Fibroblast of skin of scalp (primary cell): ENCODE data around the gene WDR74.
A peak's percentile ranks its signal among the peaks of the same experiment; 100 is the strongest.
"Not testable (repeated sequence)": the region's sequence is repeated elsewhere in the genome, so short reads cannot be mapped to it uniquely, and the experiment has no call there.

ENCODE experiments used
- DNase-seq: peaks from one replicate; pipeline ENCODE4 v3.0.0-alpha.2; 2013

Gene WDR74

DNA sequence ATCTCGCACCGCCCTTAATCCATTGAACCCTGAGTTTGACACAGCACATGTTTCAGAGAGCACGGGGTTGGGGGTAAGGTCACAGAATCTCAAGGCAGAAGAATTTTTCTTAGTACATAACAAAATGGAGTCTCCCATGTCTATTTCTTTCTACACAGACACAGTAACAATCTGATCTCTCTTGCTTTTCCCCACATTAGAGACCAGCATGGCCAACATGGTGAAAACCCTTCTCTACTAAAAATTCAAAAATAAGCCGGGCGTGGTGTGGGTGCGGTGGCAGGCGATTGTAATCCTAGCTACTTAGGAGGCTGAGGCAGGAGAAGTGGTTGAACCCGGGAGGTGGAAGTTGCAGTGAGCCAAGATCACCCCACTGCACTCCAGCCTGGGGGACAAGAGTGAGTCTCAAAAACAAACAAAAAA, 19.9 kb upstream of the WDR74 start:
- not testable (repeated sequence) for DNase-seq

DNA sequence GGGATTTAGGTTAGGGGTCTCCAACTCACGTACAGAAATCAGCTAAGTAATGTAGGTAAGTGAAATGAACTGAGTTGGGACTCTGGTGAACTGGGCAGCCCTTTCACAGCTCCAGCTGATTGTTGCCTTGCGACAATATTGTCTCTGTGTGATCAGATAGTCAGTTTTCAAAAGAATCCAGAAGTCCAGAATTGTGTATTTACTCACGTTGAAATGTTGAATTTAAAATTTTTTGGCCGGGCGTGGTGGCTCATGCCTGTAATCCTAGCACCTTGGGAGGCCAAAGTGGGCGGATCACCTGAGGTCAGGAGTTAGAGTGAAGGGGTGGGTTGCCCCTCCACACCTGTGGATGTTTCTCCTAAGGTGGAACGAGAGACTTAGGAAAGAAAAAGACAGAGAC, 18.8 kb upstream of the WDR74 start:
- no peak for DNase-seq

DNA sequence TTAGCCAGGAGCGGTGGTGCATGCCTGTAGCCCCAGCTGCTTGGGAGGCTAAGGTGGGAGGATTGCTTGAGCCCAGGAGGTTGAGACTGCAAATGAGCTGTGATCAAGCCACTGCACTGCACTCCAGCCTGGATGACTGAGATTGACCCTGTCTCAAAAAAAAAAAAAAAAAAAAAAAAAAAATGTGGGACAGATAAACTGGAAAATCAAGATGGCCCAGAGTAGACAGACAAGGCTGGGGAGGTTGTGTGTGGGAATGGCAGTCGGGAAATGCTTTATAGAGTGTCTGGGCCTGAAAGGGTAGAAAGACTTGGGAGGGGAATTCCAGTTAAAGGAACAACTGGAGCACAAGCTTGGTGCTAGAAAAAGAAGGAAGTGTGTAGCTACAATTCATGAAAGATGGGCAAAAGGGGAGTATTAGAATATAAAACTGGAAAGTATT, 18.2 kb upstream of the WDR74 start:
- no peak for DNase-seq

- no peak for DNase-seq
Observed at GRCh38 chr11:62856333-62856895, 17.0 kb upstream of the WDR74 start.

- peak; percentile 98 for DNase-seq
Observed at GRCh38 chr11:62855571-62856332, 16.4 kb upstream of the WDR74 start.

GRCh38 chr11:62854825-62855570, 15.6 kb upstream of the WDR74 start:
- DNase-seq: no peak

DNA sequence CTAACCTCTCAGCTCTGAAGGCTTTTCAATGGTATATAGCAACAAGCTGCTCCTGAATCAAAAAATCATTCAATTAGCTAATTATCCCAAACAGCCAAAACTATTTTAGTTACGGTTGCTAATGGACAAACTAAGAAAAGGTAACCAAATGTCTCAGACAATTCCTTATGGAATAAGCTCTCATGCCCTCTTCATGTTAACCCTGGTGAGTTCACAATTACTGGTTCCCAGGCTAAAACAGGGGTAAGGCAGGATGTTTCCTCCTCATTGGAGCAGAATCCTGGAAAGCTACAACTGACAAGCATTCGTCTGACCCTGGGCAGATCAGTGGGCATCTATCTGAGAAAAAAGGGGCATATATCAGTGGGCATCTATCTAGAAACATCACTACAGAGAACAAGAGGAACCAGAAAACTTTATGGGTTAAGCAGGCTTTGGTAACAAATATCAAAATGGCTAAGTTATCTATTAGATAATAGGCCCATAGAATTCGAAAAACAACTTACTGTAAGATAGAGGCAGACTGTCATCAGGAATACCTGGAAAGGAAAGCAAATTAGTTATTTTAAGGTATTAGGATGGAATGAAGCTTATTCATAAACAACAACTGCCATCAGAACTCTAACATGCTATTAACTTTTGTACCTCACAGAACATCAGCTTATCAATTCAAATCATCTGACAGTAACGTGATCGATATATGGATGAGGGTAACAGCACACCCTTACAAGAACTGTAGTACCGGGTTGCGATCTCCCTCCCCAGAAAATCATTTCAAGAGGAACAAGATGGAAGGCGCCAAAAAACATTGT, 14.8 kb upstream of the WDR74 start:
- DNase-seq: no peak

DNA sequence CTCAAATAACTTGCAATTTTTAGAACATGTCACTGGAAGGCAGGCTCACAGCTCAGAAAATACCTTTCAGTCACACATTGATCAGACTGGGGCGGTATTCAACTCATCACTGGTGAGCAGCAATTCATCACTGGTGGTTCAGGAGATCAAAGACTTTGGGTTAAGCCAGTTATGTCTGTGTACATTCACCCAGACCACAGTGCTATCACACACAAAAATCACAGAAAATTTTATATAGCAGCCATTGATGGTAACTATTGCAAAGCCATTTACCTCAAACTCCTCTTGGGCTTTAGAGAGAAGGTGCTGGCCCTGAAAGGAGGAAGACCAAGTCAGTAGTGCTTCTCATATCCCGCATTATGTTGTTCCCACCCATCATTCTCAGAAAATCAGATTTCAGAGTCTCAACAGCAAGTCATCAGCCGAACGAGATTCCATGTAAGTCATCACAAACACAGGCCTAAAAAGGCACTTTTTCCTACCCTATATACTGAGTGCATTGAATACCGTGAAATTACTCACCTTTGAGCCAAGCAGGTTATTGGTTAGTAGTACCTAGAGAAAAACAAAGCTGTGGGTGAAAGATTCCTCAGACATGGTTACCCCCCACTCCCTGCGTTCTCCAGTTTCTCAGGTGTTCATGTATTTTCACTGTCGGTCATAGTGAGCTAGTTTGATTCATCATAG, 14.0 kb upstream of the WDR74 start:
- no peak for DNase-seq

GRCh38 chr11:62852523-62853188, 13.3 kb upstream of the WDR74 start:
- DNase-seq: no peak

DNA sequence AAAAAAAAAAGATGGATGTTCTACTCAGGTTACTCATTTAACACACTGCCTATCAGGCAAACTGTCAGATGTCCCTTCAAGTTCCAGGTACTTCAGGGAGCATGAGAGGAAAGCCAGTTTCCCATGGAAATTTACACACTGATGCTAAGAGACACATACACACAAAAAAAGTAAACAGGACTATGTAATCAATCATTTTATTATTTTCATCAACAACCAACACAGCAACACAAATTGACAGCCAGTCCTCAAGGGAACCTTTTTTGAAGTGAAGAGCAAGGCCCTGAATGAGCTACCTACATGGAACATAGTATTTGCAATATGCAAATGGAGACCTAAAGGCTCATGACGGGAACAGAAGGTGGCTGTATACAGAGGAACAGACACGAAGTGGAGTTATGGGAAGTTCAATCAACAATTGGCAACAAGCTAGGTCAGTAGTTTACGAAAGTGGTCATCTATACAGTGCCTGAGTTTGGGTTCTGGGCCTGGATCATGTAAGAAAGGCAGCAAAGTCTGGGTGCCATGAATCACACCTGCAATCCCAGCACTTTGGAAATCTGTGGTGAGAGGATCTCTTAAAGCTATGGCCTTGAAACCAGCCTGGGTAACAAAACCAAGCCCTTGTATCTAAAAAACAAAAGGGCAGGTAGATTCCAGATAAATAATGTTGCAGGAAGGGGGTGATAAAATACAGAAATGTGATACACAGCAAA, 12.6 kb upstream of the WDR74 start:
- no peak for DNase-seq

DNA sequence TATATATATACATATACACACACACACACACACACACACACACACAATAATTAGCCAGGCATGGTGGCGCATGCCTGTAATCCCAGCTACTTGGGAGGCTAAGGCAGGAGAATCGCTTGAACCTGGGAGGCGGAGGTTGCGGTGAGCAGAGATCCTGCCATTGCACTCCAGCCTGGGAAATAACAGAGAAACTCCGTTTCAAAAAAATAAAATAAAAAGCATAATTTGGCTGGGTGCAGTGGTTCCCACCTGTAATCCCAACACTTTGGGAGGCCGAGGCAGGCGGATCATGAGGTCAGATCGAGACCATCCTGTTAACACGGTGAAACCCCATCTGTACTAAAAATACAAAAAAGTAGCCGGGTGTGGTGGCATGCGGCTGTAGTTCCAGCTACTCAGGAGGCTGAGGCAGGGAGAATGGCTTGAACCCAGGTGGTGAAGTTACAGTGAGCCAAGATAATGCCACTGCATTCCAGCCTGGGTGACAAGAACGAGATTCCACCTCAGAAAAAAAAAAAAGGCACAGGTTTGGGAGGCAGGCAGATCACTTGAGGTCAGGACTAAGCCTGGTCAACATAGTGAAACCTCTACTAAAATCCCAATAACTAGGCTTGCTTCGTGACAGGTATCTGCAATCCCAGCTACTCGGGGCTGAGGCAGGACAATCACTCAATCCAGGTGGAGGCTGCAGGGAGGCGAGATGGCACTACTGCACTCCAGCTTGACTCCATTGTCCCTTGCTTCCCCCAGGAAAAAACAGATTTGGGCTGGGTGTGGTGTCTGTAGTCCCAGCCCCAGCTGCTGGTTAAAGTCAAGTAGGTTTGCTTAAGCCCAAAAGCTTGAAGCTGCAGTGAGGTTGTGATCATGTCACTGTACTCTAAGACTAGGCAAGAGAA, 11.8 kb upstream of the WDR74 start:
- DNase-seq: no peak

DNA sequence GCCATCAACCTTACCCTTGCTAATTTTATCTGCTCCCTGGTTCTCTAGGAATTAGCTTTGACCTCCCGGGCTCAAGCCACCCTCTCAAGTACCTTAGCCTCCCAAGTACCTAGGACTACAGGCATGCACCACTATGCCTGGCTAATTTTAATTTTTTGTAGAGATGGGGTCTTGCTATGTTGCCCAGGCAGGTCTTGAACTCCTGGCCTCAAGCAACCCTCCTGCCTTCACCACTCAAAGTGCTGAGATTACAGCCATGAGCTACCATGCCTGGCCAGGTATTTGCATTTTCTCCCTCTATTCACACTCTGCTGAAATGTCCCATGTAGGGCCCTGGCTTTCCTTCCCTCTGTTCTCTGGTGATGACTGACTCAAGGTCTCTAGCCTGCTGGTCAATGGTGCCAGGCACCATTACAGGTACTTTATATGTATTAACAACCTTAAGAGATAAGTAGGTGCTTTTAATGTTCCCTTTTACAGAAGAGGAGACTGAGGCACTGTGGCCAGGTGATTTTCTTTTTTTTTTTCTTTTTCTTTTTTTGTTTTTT, 8.5 kb upstream of the WDR74 start:
- no peak for DNase-seq

- no peak for DNase-seq
Observed at GRCh38 chr11:62846177-62846576, 6.8 kb upstream of the WDR74 start.

GRCh38 chr11:62844154-62844553, 4.8 kb upstream of the WDR74 start:
- DNase-seq: no peak

DNA sequence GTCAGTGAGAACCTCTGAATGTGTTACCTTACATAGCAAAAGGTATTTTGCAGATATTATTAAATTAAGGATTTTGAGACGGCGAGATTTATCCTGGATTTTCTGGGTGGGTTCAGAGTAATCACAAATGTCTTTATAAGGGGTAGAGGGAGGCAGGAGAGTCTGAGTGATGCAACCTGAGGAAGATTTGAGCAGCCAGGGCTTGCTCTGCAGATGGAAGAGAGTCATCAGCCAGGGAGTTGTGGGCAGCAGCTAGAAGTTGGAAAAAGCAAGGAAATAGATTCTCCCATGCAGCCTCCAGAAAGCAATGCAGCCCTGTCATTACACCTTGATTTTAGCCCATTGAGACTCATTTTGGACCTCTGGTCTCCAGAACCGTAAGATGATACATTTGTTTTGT, 4.1 kb upstream of the WDR74 start:
- DNase-seq: peak; percentile 43

DNA sequence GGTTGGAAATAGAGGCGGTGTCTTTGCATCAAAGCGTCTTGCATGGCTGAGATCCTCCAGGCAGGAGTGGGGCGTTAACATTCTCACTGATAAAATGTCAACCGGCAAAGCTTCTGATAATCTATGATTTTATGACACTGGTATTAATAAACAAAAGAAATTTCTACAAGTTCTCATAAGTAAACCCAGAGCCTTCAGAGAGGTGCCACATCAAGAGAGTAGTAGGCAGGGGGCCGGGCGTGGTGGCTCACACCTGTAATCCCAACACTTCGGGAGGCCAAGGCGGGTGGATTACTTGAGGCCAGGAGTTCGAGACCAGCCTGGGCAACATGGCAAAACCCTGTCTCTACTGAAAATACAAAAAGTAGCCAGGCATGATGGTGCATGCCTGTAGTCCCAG, 3.5 kb upstream of the WDR74 start:
- DNase-seq: not testable (repeated sequence)

GRCh38 chr11:62842171-62842741, 2.9 kb upstream of the WDR74 start:
- DNase-seq: peak; percentile 15

- peak; percentile 100 for DNase-seq
Observed at GRCh38 chr11:62841361-62842170, 2.2 kb upstream of the WDR74 start.
